ENCODE results near the gene B3GNT7.
"Not testable (repeated sequence)": the region's sequence is repeated elsewhere in the genome, so short reads cannot be mapped to it uniquely, and the experiment has no call there.

The B3GNT7 gene

DNA sequence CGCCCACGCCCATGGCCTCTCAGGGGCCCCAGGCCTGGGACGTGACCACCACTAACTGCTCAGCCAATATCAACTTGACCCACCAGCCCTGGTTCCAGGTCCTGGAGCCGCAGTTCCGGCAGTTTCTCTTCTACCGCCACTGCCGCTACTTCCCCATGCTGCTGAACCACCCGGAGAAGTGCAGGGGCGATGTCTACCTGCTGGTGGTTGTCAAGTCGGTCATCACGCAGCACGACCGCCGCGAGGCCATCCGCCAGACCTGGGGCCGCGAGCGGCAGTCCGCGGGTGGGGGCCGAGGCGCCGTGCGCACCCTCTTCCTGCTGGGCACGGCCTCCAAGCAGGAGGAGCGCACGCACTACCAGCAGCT is 2.4 kb downstream of the B3GNT7 start:
- Mint-ChIP-seq H3K27ac (no peak overlapping the region), H3K4me1 (peaks cover 35 to 64% of the 10 kb centered on the region in 2 donors), H3K27me3 (no peaks in the 10 kb centered on the region), H3K36me3 (peaks cover 20 to 44% of the 10 kb centered on the region in 2 donors), H3K4me3 (no peak overlapping the region), H3K9me3 (no peaks in the 10 kb centered on the region)
- ATAC-seq (replicated peaks) (no peak), DNase-seq (no peak)

GRCh38 chr2:231398585-231398984 is 3.1 kb downstream of the B3GNT7 start:
- H3K9me3 Mint-ChIP-seq, result no peaks in the 10 kb centered on the region
- H3K4me3 Mint-ChIP-seq, result no peak overlapping the region
- ATAC-seq (replicated peaks), result no peak
- H3K4me1 Mint-ChIP-seq, result peaks cover 30 to 57% of the 10 kb centered on the region in 2 donors
- H3K27me3 Mint-ChIP-seq, result no peaks in the 10 kb centered on the region
- no peak for DNase-seq
- peaks cover 20 to 41% of the 10 kb centered on the region in 2 donors for H3K36me3 Mint-ChIP-seq
- H3K27ac Mint-ChIP-seq, result peak overlapping the region; percentile 20

DNA sequence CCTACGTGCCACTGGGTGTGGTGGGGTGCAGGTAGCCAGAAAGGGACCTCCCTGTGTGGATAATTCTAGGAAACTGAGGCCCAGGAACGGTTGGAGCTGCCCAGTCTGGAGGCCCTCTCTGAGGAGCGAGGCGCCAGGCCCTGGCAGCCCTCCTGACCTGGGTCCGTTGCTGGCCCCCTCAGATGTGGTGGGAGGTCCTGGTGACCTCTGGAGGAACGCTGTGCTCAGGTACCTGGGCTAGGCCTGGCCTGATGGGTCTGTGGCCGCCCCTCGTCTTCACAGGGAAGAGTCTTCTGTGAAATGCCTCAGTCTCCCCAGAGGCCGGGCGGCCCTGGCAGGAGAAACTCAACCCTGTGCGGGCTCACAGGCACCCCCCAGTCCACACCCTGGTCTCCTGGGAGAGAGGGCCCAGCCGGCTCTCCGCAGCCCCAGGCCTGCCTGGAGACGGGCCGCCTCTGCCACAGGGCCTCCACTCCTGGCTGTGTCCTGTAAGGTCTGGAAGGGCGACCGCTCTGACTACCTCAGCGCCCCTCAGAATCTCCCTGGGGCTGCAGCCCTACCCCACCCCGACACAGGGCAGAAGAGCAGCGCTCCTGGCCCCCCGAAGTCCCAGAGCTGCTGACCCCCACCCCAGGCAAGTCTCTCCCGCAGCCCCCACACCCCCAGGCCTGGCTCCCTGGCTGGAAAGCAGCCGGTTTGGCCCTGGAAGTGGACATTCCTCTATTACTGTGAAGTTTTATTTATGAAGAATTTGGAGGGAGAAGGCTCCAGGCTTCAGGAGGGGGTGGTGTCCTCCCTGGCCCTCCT is 3.7 kb downstream of the B3GNT7 start:
- no peak for DNase-seq
- peaks cover 28 to 52% of the 10 kb centered on the region in 2 donors for H3K4me1 Mint-ChIP-seq

DNA sequence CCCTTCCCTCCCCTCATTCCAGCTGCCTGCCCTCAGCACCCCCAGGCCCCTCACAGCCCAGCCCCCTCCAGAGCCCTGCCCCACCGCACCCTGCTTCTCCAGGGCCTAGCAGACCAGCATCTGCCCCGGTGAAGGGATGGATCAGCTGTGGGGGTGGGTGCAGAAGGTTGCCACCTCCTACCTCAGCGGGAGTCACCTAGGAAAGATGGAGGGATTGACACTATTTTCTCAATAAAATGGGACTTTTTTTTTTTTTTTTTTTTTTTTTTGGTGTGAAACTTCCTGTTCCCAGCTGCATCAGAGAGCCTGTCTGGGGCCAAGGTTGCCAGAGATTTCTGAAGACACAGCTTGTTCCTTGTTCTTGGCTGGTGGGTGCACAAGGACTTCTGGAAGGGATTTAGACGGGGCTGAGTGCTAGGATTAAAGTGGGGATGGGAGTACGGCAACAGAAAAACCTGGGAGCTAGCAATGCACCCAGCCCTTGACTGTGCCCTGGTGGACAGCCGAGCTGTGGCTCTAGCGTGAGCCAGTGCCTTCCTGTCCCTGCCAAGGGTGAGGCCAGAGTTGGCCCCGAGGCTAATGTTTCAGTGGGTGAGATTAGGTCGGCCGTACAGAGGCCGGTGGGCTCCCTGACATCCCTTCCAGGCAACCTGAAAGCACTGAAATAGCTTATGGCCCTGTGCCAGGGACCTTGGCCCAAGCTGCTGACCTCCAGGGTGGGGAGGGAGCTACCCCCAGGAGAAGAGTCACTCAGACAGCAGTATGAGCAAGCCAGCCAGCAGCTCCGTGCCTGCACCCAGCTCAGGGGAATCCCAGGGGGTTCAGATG is 4.6 kb downstream of the B3GNT7 start:
- H3K27me3 Mint-ChIP-seq, result no peaks in the 10 kb centered on the region
- DNase-seq (no peak), ATAC-seq (replicated peaks) (no peak)
- peaks cover 23 to 46% of the 10 kb centered on the region in 2 donors for H3K4me1 Mint-ChIP-seq
- peaks cover 18 to 34% of the 10 kb centered on the region in 2 donors for H3K36me3 Mint-ChIP-seq
- H3K9me3 Mint-ChIP-seq, result no peaks in the 10 kb centered on the region
- peak overlapping the region; percentile 76 for H3K27ac Mint-ChIP-seq
- no peak overlapping the region for H3K4me3 Mint-ChIP-seq

More for the DNA sequence above, 3.7 kb downstream of the B3GNT7 start:
- no peaks in the 10 kb centered on the region for H3K9me3 Mint-ChIP-seq
- H3K4me3 Mint-ChIP-seq, result no peak overlapping the region
- ATAC-seq (replicated peaks), result no peak
- H3K36me3 Mint-ChIP-seq, result peaks cover 18 to 39% of the 10 kb centered on the region in 2 donors
- H3K27me3 Mint-ChIP-seq, result no peaks in the 10 kb centered on the region
- H3K27ac Mint-ChIP-seq, result no peak overlapping the region

DNA sequence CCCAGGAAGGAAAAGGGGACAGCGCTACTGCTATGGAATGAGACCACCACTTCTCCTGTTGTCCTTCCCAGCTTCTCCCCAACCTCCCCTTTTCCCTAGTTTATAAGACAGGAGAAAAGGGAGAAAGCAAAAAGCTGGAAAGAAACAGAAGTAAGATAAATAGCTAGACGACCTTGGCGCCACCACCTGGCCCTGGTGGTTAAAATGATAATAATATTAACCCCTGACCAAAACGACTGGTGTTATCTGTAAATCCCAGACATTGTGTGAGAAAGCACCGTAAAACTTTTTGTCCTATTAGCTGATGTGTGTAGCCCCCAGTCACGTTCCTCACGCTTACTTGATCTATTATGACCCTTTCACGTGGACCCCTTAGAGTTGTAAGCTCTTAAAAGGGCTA is 5.2 kb downstream of the B3GNT7 start:
- not testable (repeated sequence) for H3K4me3 Mint-ChIP-seq; H3K9me3 Mint-ChIP-seq; H3K27me3 Mint-ChIP-seq; DNase-seq; ATAC-seq (replicated peaks); H3K27ac Mint-ChIP-seq
- H3K4me1 Mint-ChIP-seq, result peaks cover 28 to 50% of the 10 kb centered on the region in 2 donors
- peaks cover 18 to 34% of the 10 kb centered on the region in 2 donors for H3K36me3 Mint-ChIP-seq

DNA sequence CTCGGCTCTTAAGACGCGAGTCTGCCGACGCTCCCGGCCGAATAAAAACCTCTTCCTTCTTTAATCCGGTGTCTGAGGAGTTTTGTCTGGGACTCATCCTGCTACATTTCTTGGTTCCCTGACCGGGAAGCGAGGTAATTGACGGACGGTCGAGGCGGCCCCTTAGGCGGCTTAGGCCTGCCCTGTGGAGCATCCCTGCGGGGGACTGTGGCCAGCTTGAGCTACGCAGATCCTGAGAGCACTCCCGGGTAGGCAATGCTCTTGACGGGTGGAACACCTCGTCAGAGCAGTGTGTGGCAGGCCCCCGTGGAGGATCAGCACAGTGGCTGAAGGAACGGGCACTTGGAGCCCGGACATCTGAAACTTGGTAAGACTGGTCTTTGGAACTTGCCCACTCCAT is 5.6 kb downstream of the B3GNT7 start:
- not testable (repeated sequence) for ATAC-seq (replicated peaks); H3K27me3 Mint-ChIP-seq; DNase-seq; H3K9me3 Mint-ChIP-seq; H3K4me3 Mint-ChIP-seq
- Mint-ChIP-seq H3K4me1 (peaks cover 30 to 54% of the 10 kb centered on the region in 2 donors), H3K27ac (peak overlapping the region; percentile 14), H3K36me3 (peaks cover 18 to 34% of the 10 kb centered on the region in 2 donors)

GRCh38 chr2:231403421-231404182 is 8.1 kb downstream of the B3GNT7 start:
- not testable (repeated sequence) for H3K27me3 Mint-ChIP-seq; ATAC-seq (replicated peaks); H3K27ac Mint-ChIP-seq; H3K9me3 Mint-ChIP-seq; DNase-seq; H3K4me3 Mint-ChIP-seq
- H3K4me1 Mint-ChIP-seq, result peaks cover 22 to 34% of the 10 kb centered on the region in 2 donors
- H3K36me3 Mint-ChIP-seq, result peaks cover 5 to 16% of the 10 kb centered on the region in 2 donors

DNA sequence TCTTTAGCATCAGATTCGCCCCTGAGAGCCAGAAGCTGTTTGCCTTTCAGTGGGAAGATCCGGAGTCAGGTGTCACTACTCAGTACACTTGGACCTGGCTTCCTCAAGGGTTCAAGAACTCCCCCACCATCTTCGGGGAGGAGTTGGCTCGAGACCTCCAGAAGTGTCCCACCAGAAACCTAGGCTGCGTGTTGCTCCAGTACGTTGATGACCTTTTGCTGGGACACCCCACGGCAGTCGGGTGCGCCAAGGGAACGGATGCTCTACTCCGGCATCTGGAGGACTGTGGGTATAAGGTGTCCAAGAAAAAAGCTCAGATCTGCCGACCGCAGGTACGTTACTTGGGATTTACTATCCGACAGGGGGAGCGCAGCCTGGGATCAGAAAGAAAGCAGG is 8.7 kb downstream of the B3GNT7 start:
- H3K4me1 Mint-ChIP-seq, result peaks cover 22 to 28% of the 10 kb centered on the region in 2 donors
- H3K9me3 Mint-ChIP-seq; ATAC-seq (replicated peaks): not testable (repeated sequence)

GRCh38 chr2:231405601-231406367 is 10.3 kb downstream of the B3GNT7 start:
- H3K27me3 Mint-ChIP-seq, H3K9me3 Mint-ChIP-seq: not testable (repeated sequence)
- peak; percentile 49 for DNase-seq
- Mint-ChIP-seq H3K4me1 (peaks cover 14 to 19% of the 10 kb centered on the region in 2 donors), H3K4me3 (peak overlapping the region; percentile 42 to 60), H3K36me3 (peaks cover 5 to 14% of the 10 kb centered on the region in 2 donors), H3K27ac (peak overlapping the region; percentile 38)
- peak; percentile 51 to 68 for ATAC-seq (replicated peaks)

More for the DNA sequence above, 8.7 kb downstream of the B3GNT7 start:
- H3K27me3 Mint-ChIP-seq, H3K4me3 Mint-ChIP-seq, H3K27ac Mint-ChIP-seq, DNase-seq: not testable (repeated sequence)
- peaks cover 2 to 13% of the 10 kb centered on the region in 2 donors for H3K36me3 Mint-ChIP-seq

DNA sequence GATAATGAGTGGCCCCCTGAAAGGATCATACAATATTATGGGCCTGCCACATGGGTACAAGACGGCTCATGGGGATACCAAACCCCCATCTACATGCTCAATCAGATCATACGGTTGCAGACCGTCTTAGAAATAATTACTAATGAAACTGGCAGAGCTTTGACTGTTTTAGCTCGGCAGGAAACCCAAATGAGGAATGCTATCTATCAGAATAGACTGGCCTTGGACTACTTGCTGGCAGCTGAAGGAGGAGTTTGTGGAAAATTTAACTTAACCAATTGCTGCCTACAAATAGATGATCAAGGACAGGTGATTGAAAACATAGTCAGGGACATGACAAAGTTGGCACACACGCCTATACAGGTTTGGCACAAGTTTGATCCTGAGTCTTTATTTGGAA is 12.2 kb downstream of the B3GNT7 start:
- not testable (repeated sequence) for H3K4me3 Mint-ChIP-seq; H3K36me3 Mint-ChIP-seq; H3K9me3 Mint-ChIP-seq; DNase-seq; H3K27ac Mint-ChIP-seq; H3K27me3 Mint-ChIP-seq; ATAC-seq (replicated peaks)
- H3K4me1 Mint-ChIP-seq, result peaks cover 18 to 19% of the 10 kb centered on the region in 2 donors

DNA sequence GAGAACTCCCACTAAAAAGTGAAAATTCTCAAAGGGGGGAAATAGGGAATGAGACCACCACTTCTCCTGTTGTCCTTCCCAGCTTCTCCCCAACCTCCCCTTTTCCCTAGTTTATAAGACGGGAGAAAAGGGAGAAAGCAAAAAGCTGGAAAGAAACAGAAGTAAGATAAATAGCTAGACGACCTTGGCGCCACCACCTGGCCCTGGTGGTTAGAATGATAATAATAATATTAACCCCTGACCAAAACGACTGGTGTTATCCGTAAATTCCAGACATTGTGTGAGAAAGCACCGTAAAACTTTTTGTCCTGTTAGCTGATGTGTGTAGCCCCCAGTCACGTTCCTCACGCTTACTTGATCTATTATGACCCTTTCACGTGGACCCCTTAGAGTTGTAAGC is 12.8 kb downstream of the B3GNT7 start:
- peaks cover 18 to 19% of the 10 kb centered on the region in 2 donors for H3K4me1 Mint-ChIP-seq
- not testable (repeated sequence) for H3K36me3 Mint-ChIP-seq; DNase-seq; ATAC-seq (replicated peaks); H3K9me3 Mint-ChIP-seq; H3K27me3 Mint-ChIP-seq; H3K4me3 Mint-ChIP-seq; H3K27ac Mint-ChIP-seq

- ATAC-seq (replicated peaks), result no peak
- H3K27me3 Mint-ChIP-seq, result peaks cover 0 to 10% of the 10 kb centered on the region in 2 donors
- no peak overlapping the region for H3K27ac Mint-ChIP-seq
- H3K4me3 Mint-ChIP-seq, result no peak overlapping the region
- H3K36me3 Mint-ChIP-seq, result peaks cover 4 to 9% of the 10 kb centered on the region in 2 donors
- H3K4me1 Mint-ChIP-seq, result peaks cover 16 to 19% of the 10 kb centered on the region in 2 donors
- no peak for DNase-seq
- peaks cover 5 to 6% of the 10 kb centered on the region in 2 donors for H3K9me3 Mint-ChIP-seq
Measured at GRCh38 chr2:231409776-231410175, 14.3 kb downstream of the B3GNT7 start.

GRCh38 chr2:231410293-231411004 is 14.9 kb downstream of the B3GNT7 start:
- H3K4me3 Mint-ChIP-seq, result no peak overlapping the region
- H3K36me3 Mint-ChIP-seq, result peaks cover 4 to 9% of the 10 kb centered on the region in 2 donors
- no peak for ATAC-seq (replicated peaks)
- no peak overlapping the region for H3K27ac Mint-ChIP-seq
- DNase-seq, result no peak
- peaks cover 5 to 13% of the 10 kb centered on the region in 2 donors for H3K27me3 Mint-ChIP-seq
- H3K4me1 Mint-ChIP-seq, result peaks cover 11 to 13% of the 10 kb centered on the region in 2 donors
- peaks cover 5 to 6% of the 10 kb centered on the region in 2 donors for H3K9me3 Mint-ChIP-seq

Measured in stimulated activated naive B cell treated with anti-CD40 and anti-IgM and Interleukin-4, amounts not matched to agents 10 μg/mL and 1 μg/mL and 100 μg/mL, for 72 hours (primary cell).